HG03095 (cell line): ENCODE measurements around the gene CISD1.

Experiments
- ATAC-seq: cut with Tn5 transposase; IDR thresholded peaks from one replicate; pipeline ENCODE4 v1.9.1; 2021; ENCODE audit warnings: moderate library complexity; ENCODE audit not compliant: unreplicated experiment

CISD1 gene

GRCh38 chr10:58265249-58265648 lies 3.7 kb upstream of the CISD1 start:
- no peak for ATAC-seq

GRCh38 chr10:58266003-58266825 lies 2.7 kb upstream of the CISD1 start:
- ATAC-seq, result no peak

GRCh38 chr10:58266826-58267712 lies 1.9 kb upstream of the CISD1 start:
- peak; percentile 3 for ATAC-seq

- ATAC-seq, result peak; percentile 57
Observed at GRCh38 chr10:58267713-58268453, 1.1 kb upstream of the CISD1 start, which contains the start of gene IPMK. Gene IPMK (minus strand): TSS chr10:58267894. CDS start chr10:58267611, 283 bp downstream.

GRCh38 chr10:58268454-58268945 lies 462 bp upstream of the CISD1 start:
- peak; percentile 1 for ATAC-seq

- no peak for ATAC-seq
Observed at GRCh38 chr10:58269782-58270290, 874 bp downstream of the CISD1 start.

- ATAC-seq, result no peak
Observed at GRCh38 chr10:58275261-58275660, 6.3 kb downstream of the CISD1 start.

GRCh38 chr10:58275908-58276307 lies 6.9 kb downstream of the CISD1 start:
- ATAC-seq, result no peak

GRCh38 chr10:58278274-58278961 lies 9.5 kb downstream of the CISD1 start:
- ATAC-seq, result no peak

GRCh38 chr10:58278962-58279307 lies 10.0 kb downstream of the CISD1 start:
- no peak for ATAC-seq

GRCh38 chr10:58280477-58280876 lies 11.5 kb downstream of the CISD1 start:
- ATAC-seq, result no peak

GRCh38 chr10:58281092-58281752 lies 12.3 kb downstream of the CISD1 start:
- no peak for ATAC-seq

GRCh38 chr10:58282615-58283014 lies 13.7 kb downstream of the CISD1 start:
- ATAC-seq, result peak; percentile 98

- peak; percentile 82 for ATAC-seq
Observed at GRCh38 chr10:58291538-58292174, 22.7 kb downstream of the CISD1 start.

GRCh38 chr10:58293989-58294388 lies 25.0 kb downstream of the CISD1 start:
- no peak for ATAC-seq

GRCh38 chr10:58299580-58299979 lies 30.6 kb downstream of the CISD1 start:
- ATAC-seq, result peak; percentile 89

GRCh38 chr10:58300676-58301075 lies 31.7 kb downstream of the CISD1 start:
- ATAC-seq, result no peak

- ATAC-seq, result no peak
Observed at GRCh38 chr10:58302254-58302653, 33.3 kb downstream of the CISD1 start.

- ATAC-seq, result no peak
Observed at GRCh38 chr10:58304099-58304633, 35.2 kb downstream of the CISD1 start.
